SK-N-DZ (cell line): ENCODE results near the gene ZBTB16.
A peak's percentile ranks its signal among the peaks of the same experiment; 100 is the strongest.

Experiments
- DNase-seq: peaks from one replicate; pipeline ENCODE4 v3.0.0-alpha.2; 2015; ENCODE audit warnings: low spot score

ZBTB16 gene

GRCh38 chr11:114083391-114084252 lies 24.1 kb downstream of the ZBTB16 start:
- DNase-seq, result no peak

GRCh38 chr11:114084414-114084813 lies 24.9 kb downstream of the ZBTB16 start:
- no peak for DNase-seq

- no peak for DNase-seq
Observed at GRCh38 chr11:114085965-114086793, 26.7 kb downstream of the ZBTB16 start.

GRCh38 chr11:114087025-114087424 lies 27.5 kb downstream of the ZBTB16 start:
- DNase-seq, result no peak

GRCh38 chr11:114088216-114088615 lies 28.7 kb downstream of the ZBTB16 start:
- no peak for DNase-seq

- no peak for DNase-seq
Observed at GRCh38 chr11:114088836-114089235, 29.3 kb downstream of the ZBTB16 start.

- no peak for DNase-seq
Observed at GRCh38 chr11:114089748-114090147, 30.2 kb downstream of the ZBTB16 start.

GRCh38 chr11:114090225-114090910 lies 30.9 kb downstream of the ZBTB16 start:
- DNase-seq, result no peak

GRCh38 chr11:114090976-114091375 lies 31.5 kb downstream of the ZBTB16 start:
- no peak for DNase-seq

- no peak for DNase-seq
Observed at GRCh38 chr11:114091516-114092397, 32.2 kb downstream of the ZBTB16 start.

GRCh38 chr11:114092478-114092877 lies 33.0 kb downstream of the ZBTB16 start:
- DNase-seq, result no peak

- no peak for DNase-seq
Observed at GRCh38 chr11:114092953-114093352, 33.4 kb downstream of the ZBTB16 start.

- no peak for DNase-seq
Observed at GRCh38 chr11:114094516-114094915, 35.0 kb downstream of the ZBTB16 start.

GRCh38 chr11:114095899-114096298 lies 36.4 kb downstream of the ZBTB16 start:
- DNase-seq, result no peak

- no peak for DNase-seq
Observed at GRCh38 chr11:114097832-114098231, 38.3 kb downstream of the ZBTB16 start.

GRCh38 chr11:114098927-114099326 lies 39.4 kb downstream of the ZBTB16 start:
- DNase-seq, result peak; percentile 16

GRCh38 chr11:114099392-114100178 lies 40.1 kb downstream of the ZBTB16 start:
- DNase-seq, result peak; percentile 29

GRCh38 chr11:114102993-114103896 lies 43.7 kb downstream of the ZBTB16 start:
- DNase-seq, result no peak

GRCh38 chr11:114105611-114106010 lies 46.1 kb downstream of the ZBTB16 start:
- DNase-seq, result no peak
